H9 (cell line): Measurements from ENCODE around the gene CCDC27. TPM values are rescaled to one million over a fixed set of nuclear protein-coding genes. Genes with fewer than 3 reads are reported as not detected.

Experiments
- DNase-seq: peaks from one replicate; pipeline ENCODE4 v3.0.0-alpha.2; 2017
- H2AFZ ChIP-seq: one replicate; pipeline ENCODE4 v1.6.1; 2013; ENCODE audit warnings: mild to moderate bottlenecking, low read length, control low read depth, moderate library complexity
- H2AK5ac ChIP-seq: 2 replicates; pipeline ENCODE4 v1.6.1; 2013; ENCODE audit warnings: low read length, control low read depth, mixed read lengths; ENCODE audit not compliant: insufficient read length
- H2BK120ac ChIP-seq: one replicate; pipeline ENCODE4 v1.6.1; 2013; ENCODE audit warnings: low read depth, mild to moderate bottlenecking, low read length, control low read depth, inconsistent platforms; ENCODE audit not compliant: poor library complexity, severe bottlenecking
- H2BK12ac ChIP-seq: 2 replicates; pipeline ENCODE4 v1.6.1; 2013; ENCODE audit warnings: low read length, control low read depth, mixed read lengths, low read depth; ENCODE audit not compliant: insufficient read length
- H2BK15ac ChIP-seq: 2 replicates; pipeline ENCODE4 v1.6.1; 2013; ENCODE audit warnings: low read depth, low read length, control low read depth
- H2BK20ac ChIP-seq: one replicate; pipeline ENCODE4 v1.6.1; 2013; ENCODE audit warnings: low read depth, mild to moderate bottlenecking, low read length, control low read depth, inconsistent platforms; ENCODE audit not compliant: poor library complexity, severe bottlenecking
- H2BK5ac ChIP-seq: 2 replicates; pipeline ENCODE4 v1.6.1; 2013; ENCODE audit warnings: low read length, control low read depth, mixed read lengths; ENCODE audit not compliant: insufficient read length
- H3K14ac ChIP-seq: 2 replicates; pipeline ENCODE4 v1.6.1; 2013; ENCODE audit warnings: low read length, control low read depth; ENCODE audit not compliant: insufficient read depth
- H3K18ac ChIP-seq: 2 replicates; pipeline ENCODE4 v1.6.1; 2013; ENCODE audit warnings: low read depth, mild to moderate bottlenecking, mixed read lengths, low read length, control low read depth; ENCODE audit not compliant: insufficient read length
- H3K23ac ChIP-seq: 2 replicates; pipeline ENCODE4 v1.6.1; 2013; ENCODE audit warnings: low read length, control low read depth, mixed read lengths, low read depth; ENCODE audit not compliant: insufficient read length
- H3K23me2 ChIP-seq: 2 replicates; pipeline ENCODE4 v1.6.1; 2013; ENCODE audit warnings: low read depth, mild to moderate bottlenecking, mixed read lengths, low read length, control low read depth; ENCODE audit not compliant: insufficient read length, poor library complexity, severe bottlenecking
- H3K27ac ChIP-seq: 2 replicates; pipeline ENCODE4 v1.5.1; 2013; ENCODE audit warnings: low read length, control low read depth, mixed read lengths, low read depth; ENCODE audit not compliant: insufficient read length
- H3K27me3 ChIP-seq: 2 replicates; pipeline ENCODE4 v1.6.1; 2013; ENCODE audit warnings: low read length, control low read depth, inconsistent platforms; ENCODE audit not compliant: insufficient read depth
- H3K4ac ChIP-seq: 2 replicates; pipeline ENCODE4 v1.6.1; 2013; ENCODE audit warnings: low read depth, mild to moderate bottlenecking, control low read depth, inconsistent platforms, low read length, moderate library complexity
- H3K4me1 ChIP-seq: 2 replicates; pipeline ENCODE4 v1.6.1; 2013; ENCODE audit warnings: low read length, control low read depth, inconsistent platforms; ENCODE audit not compliant: insufficient read depth
- H3K4me2 ChIP-seq: 2 replicates; pipeline ENCODE4 v1.6.1; 2013; ENCODE audit warnings: low read length, control low read depth, mixed read lengths; ENCODE audit not compliant: insufficient read length, insufficient read depth
- H3K56ac ChIP-seq: 2 replicates; pipeline ENCODE4 v1.6.1; 2013; ENCODE audit warnings: low read depth, mild to moderate bottlenecking, mixed read lengths, low read length, control low read depth; ENCODE audit not compliant: insufficient read length
- H3K79me1 ChIP-seq: 2 replicates; pipeline ENCODE4 v1.6.1; 2013; ENCODE audit warnings: low read depth, mild to moderate bottlenecking, moderate library complexity, low read length, control low read depth, inconsistent platforms; ENCODE audit not compliant: insufficient read depth, poor library complexity, severe bottlenecking
- H3K79me2 ChIP-seq: 2 replicates; pipeline ENCODE4 v1.6.1; 2013; ENCODE audit warnings: low read length, control low read depth, inconsistent platforms; ENCODE audit not compliant: insufficient read depth
- H3K9ac ChIP-seq: 2 replicates; pipeline ENCODE4 v1.6.1; 2013; ENCODE audit warnings: low read length, control low read depth, mixed read lengths; ENCODE audit not compliant: insufficient read length; ENCODE audit errors: extremely low read depth
- H3K9me3 ChIP-seq: one replicate; pipeline ENCODE4 v1.6.1; 2013; ENCODE audit warnings: low read depth, low read length, inconsistent platforms; ENCODE audit not compliant: control insufficient read depth
- H3T11ph ChIP-seq: one replicate; pipeline ENCODE4 v1.6.1; 2013; ENCODE audit warnings: mild to moderate bottlenecking, low read length, control low read depth, inconsistent platforms
- H4K20me1 ChIP-seq: one replicate; pipeline ENCODE4 v1.6.1; 2013; ENCODE audit not compliant: control insufficient read depth, insufficient read length, insufficient read depth
- H4K5ac ChIP-seq: 2 replicates; pipeline ENCODE4 v1.6.1; 2013; ENCODE audit warnings: low read depth, mild to moderate bottlenecking, mixed read lengths, low read length, control low read depth; ENCODE audit not compliant: insufficient read length
- H4K8ac ChIP-seq: replicated peaks from 2 replicates; pipeline ENCODE4 v1.6.1; 2013; ENCODE audit warnings: low read length, control low read depth, mixed read lengths, low read depth; ENCODE audit not compliant: insufficient read length
- H4K91ac ChIP-seq: 2 replicates; pipeline ENCODE4 v1.6.1; 2013; ENCODE audit warnings: low read depth, mild to moderate bottlenecking, moderate library complexity, mixed read lengths, low read length, control low read depth; ENCODE audit not compliant: insufficient read length
- H3K27ac Mint-ChIP-seq, 3 experiments: 2 replicates in 2 of 3; 3 replicates in 1 of 3; pipeline ENCODE4 v1.8.0; 2020 to 2021; ENCODE audit warnings: mixed read lengths in 3 of 3, mild to moderate bottlenecking in 1 of 3, moderate library complexity in 1 of 3
- H3K27me3 Mint-ChIP-seq: 2 replicates; pipeline ENCODE4 v1.8.0; 2021; ENCODE audit warnings: low read depth, mild to moderate bottlenecking, moderate library complexity, mixed read lengths
- H3K36me3 Mint-ChIP-seq, 3 experiments: 2 replicates in 2 of 3; 3 replicates in 1 of 3; pipeline ENCODE4 v1.8.0; 2020 to 2021; ENCODE audit warnings: low read depth in 3 of 3, mixed read lengths in 3 of 3; ENCODE audit not compliant: insufficient read depth in 1 of 3
- H3K4me1 Mint-ChIP-seq, 2 experiments: 2 replicates each; pipeline ENCODE4 v1.8.0; 2020; ENCODE audit warnings: mixed read lengths in 2 of 2
- H3K4me3 Mint-ChIP-seq, 2 experiments: 2 replicates in 1 of 2; 3 replicates in 1 of 2; pipeline ENCODE4 v1.8.0; 2020 to 2021; ENCODE audit warnings: mild to moderate bottlenecking in 2 of 2, mixed read lengths in 2 of 2, moderate library complexity in 1 of 2
- H3K9me3 Mint-ChIP-seq, 2 experiments: 2 replicates in 1 of 2; 3 replicates in 1 of 2; pipeline ENCODE4 v1.8.0; 2020; ENCODE audit warnings: mild to moderate bottlenecking in 2 of 2, mixed read lengths in 2 of 2, moderate library complexity in 1 of 2
- CTCF ChIP-seq: fragments of 200-600 bp; sonication (generic); conservative IDR thresholded peaks from 3 replicates; pipeline ENCODE4 v1.8.0; 2021; ENCODE audit warnings: antibody characterized with exemption, mild to moderate bottlenecking
- WGBS: extraction: QIAGEN DNeasy Blood & Tissue Kit; methylation state at CpG from one replicate; pipeline ENCODE4 v1.1.7; 2013; ENCODE audit warnings: missing lambda C conversion rate, low lambda C conversion rate, mixed read lengths; ENCODE audit not compliant: insufficient read length; ENCODE audit errors: extremely low coverage; 5-methylcytosine and 5-hydroxymethylcytosine counted together
- total RNA-seq: library from RNA; stranded (reverse); gene quantifications from 2 replicates; pipeline ENCODE4 v1.2.1, GENCODE V29; 2021

The CCDC27 gene
- total RNA-seq, 1 experiment from 2014 or later = not detected

GRCh38 chr1:3725366-3725765 lies 26.9 kb upstream of the CCDC27 start:
- Histone ChIP-seq H4K20me1 (no peaks in the 10 kb centered on the region), H3K79me2 (no peaks in the 10 kb centered on the region), H3K14ac (no peak overlapping the region), H2AFZ (no peak overlapping the region), H3T11ph (no peak overlapping the region), H3K79me1 (no peaks in the 10 kb centered on the region), H3K27me3 (no peaks in the 10 kb centered on the region; the same call in 1 of the 2 replicates), H2AK5ac (no peak overlapping the region), H2BK5ac (no peak overlapping the region), H4K91ac (no peak overlapping the region), H3K4ac (no peak overlapping the region), H2BK12ac (no peak overlapping the region), H2BK20ac (no peak overlapping the region), H3K23me2 (no peaks in the 10 kb centered on the region), H4K8ac (no peak overlapping the region), H2BK120ac (no peak overlapping the region), H3K56ac (no peak overlapping the region), H3K4me2 (no peak overlapping the region), H3K4me1 (no peaks in the 10 kb centered on the region; the same call in 1 of the 2 replicates), H3K18ac (no peak overlapping the region), H3K9ac (no peak overlapping the region), H2BK15ac (no peak overlapping the region), H3K27ac (no peak overlapping the region), H3K23ac (no peak overlapping the region), H3K9me3 (no peaks in the 10 kb centered on the region), H4K5ac (no peak overlapping the region)
- H3K4me1 Mint-ChIP-seq = peaks cover 2 to 3% of the 10 kb centered on the region in 2 experiments; a peak in 1 of 4 replicates
- no peak for TF ChIP-seq CTCF
- no peaks in the 10 kb centered on the region for H3K9me3 Mint-ChIP-seq
- no peak overlapping the region for H3K4me3 Mint-ChIP-seq
- H3K27me3 Mint-ChIP-seq = peaks cover 12% of the 10 kb centered on the region
- H3K36me3 Mint-ChIP-seq = no peaks in the 10 kb centered on the region
- 100% methylated on average over 2 of the region's 2 CpGs for WGBS
- no peak for DNase-seq
- H3K27ac Mint-ChIP-seq = no peak overlapping the region
